Ecto neural progenitor cell (in vitro differentiated cells): ENCODE results near the gene AGPAT1.
"Not testable (repeated sequence)": the region's sequence is repeated elsewhere in the genome, so short reads cannot be mapped to it uniquely, and the experiment has no call there.

Source experiments
- DNase-seq: peaks from one replicate; pipeline ENCODE4 v3.0.0-alpha.2; 2018; ENCODE audit warnings: low spot score

Gene AGPAT1

DNA sequence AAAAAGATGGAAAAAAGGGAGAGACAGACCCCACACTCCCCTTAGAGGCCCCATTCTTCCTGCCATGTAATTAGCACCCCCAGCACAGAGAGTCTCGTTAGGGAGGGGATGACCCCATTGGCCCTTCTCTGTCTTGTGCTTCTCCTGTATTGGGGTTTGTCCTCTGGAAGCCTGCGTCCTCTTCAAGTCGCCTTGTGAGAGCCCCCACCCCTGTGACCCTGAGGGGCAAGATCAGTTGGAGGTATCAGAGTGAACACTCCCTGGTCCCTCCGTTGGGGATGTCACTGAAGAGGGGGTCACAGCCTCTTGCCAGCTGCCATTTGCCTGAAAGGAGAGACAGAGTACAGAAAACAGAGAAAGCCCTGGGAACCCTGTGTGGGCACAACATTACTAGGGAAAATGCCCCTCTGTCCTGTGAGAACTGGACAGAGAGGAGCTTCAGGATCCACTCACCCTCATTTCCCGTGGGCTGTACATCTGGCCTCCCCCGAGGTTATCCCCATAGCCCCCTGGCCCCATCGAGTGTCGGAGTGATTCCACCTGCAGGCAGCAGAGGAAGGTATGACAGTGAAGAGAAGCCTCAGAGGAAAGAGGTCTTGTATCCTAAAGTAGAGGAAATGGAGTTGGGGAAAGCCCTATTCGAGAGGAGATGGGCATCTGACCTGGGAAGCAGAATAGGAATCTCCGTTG is 10.4 kb upstream of the AGPAT1 start:
- DNase-seq, result not testable (repeated sequence)

DNA sequence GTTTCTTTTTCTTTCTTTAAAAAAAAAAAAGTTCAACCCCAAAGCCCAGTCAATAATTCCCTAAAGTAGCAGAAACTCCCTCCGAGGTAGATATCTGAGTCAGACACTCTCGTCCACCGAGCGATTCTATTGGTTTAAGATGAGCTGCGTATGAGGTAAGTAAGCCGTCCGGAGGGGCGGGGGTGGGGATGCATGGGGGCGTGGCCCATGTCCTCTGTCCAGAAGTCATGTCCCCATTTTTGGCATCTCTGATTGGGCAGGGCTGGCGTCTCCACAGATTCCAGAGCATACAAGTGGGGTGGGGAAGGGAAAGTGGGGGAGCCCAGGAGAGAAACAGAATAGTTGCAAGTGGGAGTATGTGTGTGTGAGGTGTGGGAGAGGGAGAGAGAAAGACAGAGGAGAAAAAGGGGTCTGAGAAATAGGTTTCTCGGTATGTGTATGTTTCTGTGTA is 9.8 kb upstream of the AGPAT1 start:
- DNase-seq, result peak; percentile 81

DNA sequence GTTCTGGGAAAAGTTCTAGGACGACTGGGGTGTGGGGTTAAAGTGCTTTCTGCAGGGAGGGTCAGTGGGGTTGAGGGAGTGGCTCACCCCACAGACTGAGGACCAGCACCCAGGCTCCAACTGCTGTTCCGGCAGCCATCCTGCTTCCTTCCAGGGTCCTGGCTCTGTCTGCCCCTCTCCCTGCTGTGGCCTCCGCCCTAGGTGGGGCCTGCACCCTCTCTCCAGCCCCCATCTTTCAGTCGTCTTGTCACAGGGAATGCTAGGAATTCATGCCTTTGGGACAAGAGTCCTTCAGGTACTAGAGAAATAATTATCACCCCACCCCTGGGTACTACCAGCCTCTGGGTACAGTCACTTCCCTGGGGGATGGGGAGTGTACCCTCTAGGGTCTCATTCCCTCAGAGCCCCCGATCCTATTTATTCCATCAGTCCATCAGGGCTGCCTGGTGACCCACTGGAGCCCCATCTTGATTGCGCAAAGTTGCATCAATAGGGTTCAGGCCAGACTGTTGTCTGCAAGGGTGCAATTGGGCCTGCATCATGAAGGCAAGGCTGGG is 8.3 kb upstream of the AGPAT1 start, which contains the start of gene AGER:
Gene AGER (minus strand): TSS at position 170 of the 557 bp plus-strand sequence. CDS start 31 bp downstream, at position 139.
- DNase-seq, result no peak

- no peak for DNase-seq
These were observed 7.7 kb upstream of the AGPAT1 start for GRCh38 chr6:32183483-32184083.

- no peak for DNase-seq
These were observed 7.1 kb upstream of the AGPAT1 start for GRCh38 chr6:32183030-32183429.

GRCh38 chr6:32182555-32182981 is 6.7 kb upstream of the AGPAT1 start:
- no peak for DNase-seq

DNA sequence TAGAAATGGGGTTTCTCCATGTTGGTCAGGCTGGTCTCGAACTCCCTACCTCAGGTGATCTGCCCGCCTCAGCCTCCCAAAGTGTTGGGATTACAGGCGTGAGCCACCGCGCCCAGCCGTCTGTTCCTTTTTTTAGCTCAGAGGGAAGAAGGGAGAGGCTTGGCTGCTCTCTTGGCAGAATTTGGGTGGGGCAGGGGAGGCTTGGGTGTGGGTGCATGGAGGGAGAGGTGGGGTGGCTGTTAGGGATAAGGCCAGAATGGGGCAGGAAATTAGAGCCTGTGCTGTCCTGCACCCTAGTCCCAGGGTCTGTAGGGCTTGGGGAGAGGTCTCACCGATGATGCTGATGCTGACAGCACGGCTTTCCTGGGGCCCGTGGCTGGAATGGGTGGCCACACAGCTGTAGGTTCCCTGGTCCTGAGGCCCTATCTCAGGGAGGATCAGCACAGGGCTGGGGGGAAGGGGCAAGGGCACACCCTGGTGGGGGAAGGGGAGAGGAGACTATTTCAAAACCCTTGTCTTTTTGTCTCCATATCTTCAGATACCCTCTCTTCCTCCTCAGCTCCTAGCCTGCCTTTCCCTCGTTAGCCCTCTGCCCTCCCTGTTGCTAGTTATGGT is 6.1 kb upstream of the AGPAT1 start:
- DNase-seq, result no peak

DNA sequence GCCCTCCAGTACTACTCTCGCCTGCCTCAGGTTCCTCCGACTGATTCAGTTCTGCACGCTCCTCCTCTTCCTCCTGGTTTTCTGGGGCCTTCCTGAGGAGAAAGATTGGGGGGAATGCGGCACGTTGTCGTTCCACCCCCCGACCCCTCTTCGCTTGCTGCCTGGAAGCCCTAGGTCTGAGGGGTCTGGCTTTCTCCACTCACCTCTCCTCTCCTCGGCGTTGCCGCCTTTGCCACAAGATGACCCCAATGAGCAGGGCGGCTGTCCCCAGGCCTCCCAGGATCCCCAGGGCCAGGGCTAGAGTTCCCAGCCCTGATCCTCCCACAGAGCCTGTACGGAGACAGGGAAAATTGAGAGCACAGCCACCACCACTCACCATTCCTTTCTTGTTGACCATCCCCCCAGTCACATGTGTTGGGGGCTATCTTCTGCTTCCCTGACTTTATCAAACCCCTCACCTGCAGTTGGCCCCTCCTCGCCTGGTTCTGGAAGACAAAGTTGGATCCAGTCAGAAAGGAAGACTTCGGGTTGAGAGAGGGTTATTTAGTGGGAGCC is 5.3 kb upstream of the AGPAT1 start:
- no peak for DNase-seq

GRCh38 chr6:32179766-32180405 is 4.0 kb upstream of the AGPAT1 start:
- DNase-seq, result no peak

DNA sequence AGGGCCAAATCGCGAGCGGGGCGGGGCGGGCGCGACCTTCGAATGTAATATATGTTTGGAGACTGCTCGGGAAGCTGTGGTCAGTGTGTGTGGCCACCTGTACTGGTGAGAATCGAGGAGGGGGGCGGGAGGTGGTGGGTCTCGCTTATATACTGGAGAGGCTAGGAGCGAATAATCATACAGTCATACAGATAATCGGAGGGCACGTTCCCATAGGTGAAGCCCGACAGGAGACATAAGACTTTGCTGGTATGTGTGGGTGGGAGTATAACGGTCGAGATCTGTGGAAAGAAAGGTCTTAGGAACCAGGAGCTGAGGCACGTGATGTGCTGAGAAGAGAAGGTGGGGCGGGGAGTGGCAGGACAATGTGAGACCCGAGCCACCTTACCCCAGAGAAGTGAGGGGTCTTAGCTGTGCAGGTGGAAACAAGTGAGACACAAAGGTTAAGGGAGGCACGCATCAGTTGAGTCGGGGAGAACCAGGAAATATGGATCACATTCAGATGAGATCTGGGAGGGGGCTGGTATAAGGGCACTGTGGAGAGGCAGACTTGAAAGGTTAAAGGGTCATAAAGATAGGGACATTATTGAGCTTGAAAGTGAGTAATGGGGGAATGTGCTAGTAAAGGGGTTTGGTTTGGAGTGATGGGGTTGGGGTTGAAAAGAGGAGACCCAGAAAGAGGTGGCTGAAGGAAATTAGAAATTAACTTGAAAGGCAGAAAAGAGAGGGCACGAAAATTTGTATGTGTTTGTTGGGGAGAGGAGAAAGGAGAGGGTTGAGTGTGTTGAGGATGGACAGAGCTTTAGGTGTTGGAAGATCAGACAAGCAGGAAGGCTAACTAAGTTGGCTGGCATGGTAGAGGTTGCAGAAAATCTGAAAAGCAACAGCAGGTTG is 2.9 kb upstream of the AGPAT1 start:
- DNase-seq, result no peak

DNA sequence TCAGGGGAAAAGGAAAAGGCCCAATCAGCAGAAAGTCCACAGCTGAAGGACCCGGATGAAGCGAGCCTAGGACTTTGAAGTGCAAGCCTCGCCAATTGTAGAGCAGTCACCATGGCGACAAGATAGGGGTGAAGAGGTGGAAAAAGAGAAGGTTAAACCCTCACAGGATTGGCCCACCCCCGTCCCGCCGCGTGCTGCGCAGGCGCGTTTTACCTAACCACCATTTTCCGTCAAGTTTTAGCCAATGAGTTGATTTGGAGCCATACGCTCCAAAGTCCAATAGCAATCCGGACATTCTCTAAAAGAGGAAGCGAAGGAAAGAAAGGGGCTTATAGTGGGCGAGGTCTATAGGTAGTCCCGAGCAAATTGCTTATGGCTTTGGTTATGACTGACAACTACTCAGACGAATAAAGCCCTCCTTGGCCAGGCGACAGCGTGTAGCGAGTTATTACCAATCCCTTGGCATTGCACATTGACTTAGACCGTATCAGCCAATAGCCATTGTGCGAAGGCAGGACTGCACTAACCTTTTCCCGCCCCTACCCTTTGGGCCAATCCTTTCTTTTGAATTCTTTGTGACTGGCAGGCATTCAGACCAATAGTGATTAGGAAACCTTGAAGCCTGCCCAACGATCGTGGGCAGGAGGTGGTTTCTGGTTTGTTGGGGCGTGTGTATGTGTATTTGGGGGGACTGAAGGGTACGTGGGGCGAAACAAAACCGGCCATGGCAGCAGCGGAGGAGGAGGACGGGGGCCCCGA is 2.1 kb upstream of the AGPAT1 start, which contains the start of gene RNF5:
Gene RNF5 (plus strand): TSS at position 618 of the 759 bp plus-strand sequence. CDS start 107 bp downstream, at position 725.
- DNase-seq, result peak; percentile 96

GRCh38 chr6:32177183-32177787 is 1.4 kb upstream of the AGPAT1 start:
- DNase-seq, result no peak

- DNase-seq, result peak; percentile 46
These were observed 745 bp upstream of the AGPAT1 start for GRCh38 chr6:32176476-32177182.

- no peak for DNase-seq
These were observed 568 bp downstream of the AGPAT1 start for GRCh38 chr6:32175322-32175710.

GRCh38 chr6:32174416-32174815 is 1.5 kb downstream of the AGPAT1 start:
- no peak for DNase-seq

DNA sequence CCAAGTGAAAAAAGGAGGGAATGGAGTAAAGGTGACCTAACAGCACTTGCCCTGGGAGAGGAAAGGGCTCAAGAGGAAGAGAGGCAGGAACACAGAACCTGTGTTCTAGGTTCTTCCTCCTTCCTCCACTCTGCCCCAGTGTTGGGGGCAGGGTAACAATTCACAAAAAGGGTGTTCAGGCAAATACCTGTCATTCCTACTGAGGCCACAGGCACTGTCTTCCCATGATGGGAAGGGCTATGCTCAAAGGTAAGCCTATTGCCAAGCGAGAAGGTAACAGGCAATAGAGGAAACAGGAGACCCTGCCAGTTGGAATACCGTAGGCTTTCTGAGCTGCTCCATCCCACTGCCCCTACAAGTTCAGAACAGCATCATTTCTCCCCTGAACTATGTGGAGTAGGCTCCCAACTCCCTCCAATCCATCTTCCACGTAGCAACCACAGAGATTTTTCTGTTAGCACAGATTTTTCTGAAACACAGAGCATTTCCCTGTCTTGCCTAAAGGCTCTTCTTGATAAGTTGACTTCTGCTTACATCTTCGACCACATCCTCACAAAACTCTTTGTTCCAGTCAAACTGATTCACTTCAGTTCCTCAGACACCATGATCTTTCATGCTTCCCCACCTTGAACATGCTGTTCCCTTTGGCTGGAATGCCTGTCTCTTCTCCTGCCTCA is 2.7 kb downstream of the AGPAT1 start:
- no peak for DNase-seq

- no peak for DNase-seq
These were observed 4.7 kb downstream of the AGPAT1 start for GRCh38 chr6:32171234-32171633.

DNA sequence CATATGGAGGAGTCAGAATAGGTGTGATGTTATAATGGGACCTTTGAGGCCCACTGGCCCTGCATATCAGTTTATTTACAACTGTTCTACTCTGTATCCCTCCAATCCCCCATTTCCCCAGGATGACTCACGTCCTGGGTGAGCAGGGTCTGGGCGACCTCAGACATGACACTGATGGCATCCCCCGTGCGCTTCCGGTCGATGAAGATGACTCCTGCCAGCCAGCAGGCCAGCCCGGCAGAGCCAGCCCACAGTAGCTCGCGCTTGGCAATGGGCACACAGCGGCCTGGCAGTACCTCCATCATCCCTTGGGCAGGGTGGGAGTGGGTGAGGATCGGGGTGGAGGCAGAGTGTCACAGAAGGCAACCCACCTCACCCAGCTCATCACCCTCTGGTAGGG is 5.6 kb downstream of the AGPAT1 start:
- no peak for DNase-seq
